ENCODE data around the gene SPRY1. TPM values are rescaled to one million over a fixed set of nuclear protein-coding genes. Genes with fewer than 3 reads are reported as not detected.

Gene SPRY1
- total and polyA plus RNA-seq, 2 of the 8 experiments (the other 6 are each of a cell fraction or from before 2014, with no cell fraction given), result 11.7 to 56.2 TPM

DNA sequence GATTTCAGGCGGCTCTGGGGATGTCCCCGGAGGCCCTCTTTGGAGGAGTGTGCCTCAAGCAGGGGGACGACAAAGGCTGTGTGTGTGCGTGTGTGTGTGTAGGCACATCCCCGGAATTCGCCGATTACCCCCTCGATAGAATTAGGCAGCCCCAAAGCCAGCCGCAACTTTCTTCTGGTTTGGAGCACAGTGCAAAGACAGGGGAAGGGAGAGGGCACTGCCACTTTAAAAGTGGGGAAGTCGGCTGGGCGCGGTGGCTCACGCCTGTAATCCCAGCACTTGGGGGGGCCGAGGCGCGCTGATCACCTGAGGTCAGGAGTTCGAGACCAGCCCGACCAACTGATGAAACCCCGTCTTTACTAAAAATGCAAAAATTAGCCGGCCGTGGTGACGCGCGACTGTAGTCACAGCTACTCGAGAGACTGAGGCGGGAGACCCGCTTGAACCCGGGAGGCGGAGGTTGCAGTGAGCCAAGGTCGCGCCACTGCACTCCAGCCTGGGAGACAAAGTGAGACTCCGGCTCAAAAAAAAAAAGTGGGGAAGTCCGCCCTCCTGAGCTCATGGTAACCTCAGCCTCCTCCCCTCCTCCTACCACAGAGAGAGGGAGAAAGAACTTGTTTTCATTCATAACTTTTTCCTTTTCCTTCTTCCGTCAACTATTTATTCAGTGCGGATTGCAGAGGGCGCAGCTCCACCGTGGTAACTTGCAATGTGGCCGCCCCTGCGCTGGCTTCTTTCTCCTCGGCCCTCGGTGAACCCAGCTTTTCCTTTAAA lies 2.4 kb downstream of the SPRY1 start:
- H4K5ac ChIP-seq (ENCODE audit: insufficient read length, low read depth, low read length), result peak overlapping the region; percentile 79
- H3K4me3 ChIP-seq (ENCODE audit: extremely low read depth in 1 of 4, insufficient read depth in 2 of 4, low read depth in 3 of 4, low read length in 4 of 4), result peak overlapping the region; percentile 57 to 81 (median 78)
- peak overlapping the region; percentile 65 to 85 (median 75) for H3K9ac ChIP-seq (replicated peaks in 1 of 4; ENCODE audit: extremely low read depth in 1 of 4, low read depth in 3 of 4, low read length in 3 of 4)
- H3K9me3 ChIP-seq (ENCODE audit: insufficient read depth in 2 of 2, low read depth in 1 of 2, low read length in 1 of 2), result no peaks in the 10 kb centered on the region
- H2BK20ac ChIP-seq (ENCODE audit: low read length), result no peak overlapping the region
- H4K20me1 ChIP-seq (replicated peaks in 1 of 2; ENCODE audit: control insufficient read depth in 1 of 2, insufficient read depth in 2 of 2, low read length in 2 of 2), result peaks cover 4 to 11% of the 10 kb centered on the region in 2 experiments
- H2AFZ ChIP-seq (ENCODE audit: low read length), result no peak overlapping the region
- H2BK15ac ChIP-seq (ENCODE audit: low read length), result no peak overlapping the region
- WGBS, 2 experiments (ENCODE audit: extremely low coverage in 1 of 2, insufficient coverage in 1 of 2, insufficient read length in 1 of 2, insufficient replicate concordance in 2 of 2, low coverage in 1 of 2, low lambda C conversion rate in 2 of 2, missing lambda C conversion rate in 1 of 2), result 2% methylated on average over 38 of the region's 41 CpGs; no CpG with 5 or more reads in 1 of the 2 experiments
- no peak overlapping the region for H3K14ac ChIP-seq (ENCODE audit: insufficient read length)
- H3K79me1 ChIP-seq (ENCODE audit: low read depth, low read length), result peaks cover 2% of the 10 kb centered on the region; the same call in 1 of the 2 replicates
- H2BK120ac ChIP-seq (replicated peaks; ENCODE audit: low read depth, low read length), result no peak overlapping the region
- H3K23me2 ChIP-seq (ENCODE audit: low read depth, low read length), result peaks cover 8% of the 10 kb centered on the region
- H3K27ac ChIP-seq (ENCODE audit: low read depth, low read length), result peak overlapping the region; percentile 66
- peaks cover 9 to 27% (median 17%) of the 10 kb centered on the region in 4 experiments for H3K36me3 ChIP-seq (ENCODE audit: control insufficient read depth in 2 of 4, insufficient read depth in 4 of 4, low read length in 3 of 4)
- no peak overlapping the region for H3K4ac ChIP-seq (replicated peaks; ENCODE audit: insufficient read length, low read depth, low read length)
- H3K4me2 ChIP-seq (ENCODE audit: insufficient read depth in 1 of 2, low read depth in 2 of 2, low read length in 2 of 2), result peak overlapping the region; percentile 74 to 88
- H3K56ac ChIP-seq (replicated peaks; ENCODE audit: insufficient read length, low read depth, low read length), result peak overlapping the region; percentile 62
- peak overlapping the region; percentile 62 for H2BK5ac ChIP-seq (ENCODE audit: low read depth, low read length)
- peaks cover 20 to 65% of the 10 kb centered on the region in 2 experiments for H3K79me2 ChIP-seq (ENCODE audit: control insufficient read depth in 1 of 2, insufficient read depth in 2 of 2, low read length in 2 of 2)
- peak overlapping the region; percentile 46 for H4K91ac ChIP-seq (replicated peaks; ENCODE audit: insufficient read length, low read length)
- H4K8ac ChIP-seq (ENCODE audit: extremely low read depth, insufficient read depth, low read length), result peak overlapping the region; percentile 89
- FAIRE-seq (no peak), DNase-seq (ENCODE audit: low read depth in 1 of 2, low spot score in 2 of 2) (no peak)
- peak overlapping the region; percentile 75; the same call in 1 of the 2 replicates for H3K18ac ChIP-seq (ENCODE audit: extremely low read depth, low read length)
- no peak overlapping the region for H2AK5ac ChIP-seq (ENCODE audit: low read depth, low read length)
- CTCF ChIA-PET (ENCODE audit: partially characterized antibody), result interaction anchor here (0.6 to 2.6 kb wide), 13 partner anchors 9 to 296 kb away, joined by 3 to 11 read pairs (median 3); no protein-coding TSS in a partner anchor
- peaks cover 0 to 9% (median 2%) of the 10 kb centered on the region in 4 experiments; a peak in 5 of 7 replicates for H3K4me1 ChIP-seq (replicated peaks in 1 of 4; ENCODE audit: control insufficient read depth in 3 of 4, insufficient read depth in 4 of 4, low read length in 3 of 4)
- peak overlapping the region; percentile 4; the same call in 1 of the 2 replicates for H2BK12ac ChIP-seq (ENCODE audit: low read depth, low read length)
- POLR2A ChIA-PET (ENCODE audit: partially characterized antibody), result interaction anchor here (0.8 to 2.3 kb wide), 3 partner anchors 10 to 56 kb away, joined by 3 to 26 read pairs (median 4); no protein-coding TSS in a partner anchor
- H3K23ac ChIP-seq (ENCODE audit: insufficient read length), result no peak overlapping the region
- H3K27me3 ChIP-seq (replicated peaks in 1 of 4; ENCODE audit: control insufficient read depth in 3 of 4, extremely low read depth in 1 of 4, insufficient read depth in 3 of 4, low read length in 3 of 4), result no peaks in the 10 kb centered on the region
- TF ChIP-seq, protein P1, sequence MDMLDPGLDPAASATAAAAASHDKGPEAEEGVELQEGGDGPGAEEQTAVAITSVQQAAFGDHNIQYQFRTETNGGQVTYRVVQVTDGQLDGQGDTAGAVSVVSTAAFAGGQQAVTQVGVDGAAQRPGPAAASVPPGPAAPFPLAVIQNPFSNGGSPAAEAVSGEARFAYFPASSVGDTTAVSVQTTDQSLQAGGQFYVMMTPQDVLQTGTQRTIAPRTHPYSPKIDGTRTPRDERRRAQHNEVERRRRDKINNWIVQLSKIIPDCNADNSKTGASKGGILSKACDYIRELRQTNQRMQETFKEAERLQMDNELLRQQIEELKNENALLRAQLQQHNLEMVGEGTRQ (IDR thresholded peaks at IDR 0.05; ENCODE audit: low read length), result no peak
- TF ChIP-seq CREB1 (IDR thresholded peaks at IDR 0.05) (no peak), SP2 (IDR thresholded peaks at IDR 0.05; ENCODE audit: low read length) (no peak), TEAD4 (IDR thresholded peaks at IDR 0.05; ENCODE audit: low read depth, low read length) (0 out of 2 replicates have a peak, but pooled peaks have one; percentile 37), POLR2AphosphoS5 (IDR thresholded peaks at IDR 0.05; ENCODE audit: low read depth, low read length) (peak; percentile 12; the same call in 1 of the 2 replicates), KDM4A (IDR thresholded peaks at IDR 0.05; ENCODE audit: low read depth, low read length, severe bottlenecking) (peak; percentile 30), POLR2A (IDR thresholded peaks at IDR 0.05; ENCODE audit: control extremely low read depth in 1 of 2, low read depth in 2 of 2, low read length in 2 of 2) (peak in 1 of 2 experiments; percentile 38; a peak in 2 of 3 replicates), FOSL1 (IDR thresholded peaks at IDR 0.05; ENCODE audit: insufficient read depth, low read depth, low read length) (no peak)
